SK-N-SH treated with all-trans-retinoic acid at 6 μM for 48 hours (cell line): ENCODE results near the gene NFIA.

Experiments
- ATAC-seq: fragments of 200-7000 bp; cut with Tn5 transposase; 3 replicates; pipeline ENCODE4 v1.9.1; 2020; ENCODE audit warnings: mild to moderate bottlenecking, moderate library complexity
- ARNTL ChIP-seq: fragments of 450-650 bp; formaldehyde crosslinking; IDR thresholded peaks from 2 replicates; pipeline ENCODE4 v1.5.0; 2020; ENCODE audit warnings: low read depth, mild to moderate bottlenecking, moderate library complexity, borderline replicate concordance
- CREB5 ChIP-seq: fragments of 250-450 bp; sonication (Bioruptor Pico); IDR thresholded peaks from 2 replicates; pipeline ENCODE4 v1.5.1; 2020; ENCODE audit warnings: low read depth, mild to moderate bottlenecking, moderate library complexity
- CSDC2 ChIP-seq: fragments of 250-450 bp; sonication (Bioruptor Pico); IDR thresholded peaks from 2 replicates; pipeline ENCODE4 v1.5.0; 2020; ENCODE audit warnings: mild to moderate bottlenecking, moderate library complexity
- CSRNP3 ChIP-seq: fragments of 250-450 bp; sonication (Bioruptor Pico); IDR thresholded peaks from 2 replicates; pipeline ENCODE4 v1.5.1; 2021; ENCODE audit warnings: mild to moderate bottlenecking, moderate library complexity
- ESRRG ChIP-seq: fragments of 250-450 bp; sonication (Bioruptor Pico); IDR thresholded peaks from 2 replicates; pipeline ENCODE4 v1.6.1; 2021; ENCODE audit warnings: mild to moderate bottlenecking
- GLIS3 ChIP-seq: fragments of 250-450 bp; sonication (Bioruptor Pico); IDR thresholded peaks from 2 replicates; pipeline ENCODE4 v1.5.0; 2020; ENCODE audit warnings: mild to moderate bottlenecking, moderate library complexity
- ISL1 ChIP-seq: fragments of 250-450 bp; sonication (Bioruptor Pico); IDR thresholded peaks from 2 replicates; pipeline ENCODE4 v2.1.2; 2022; ENCODE audit warnings: mild to moderate bottlenecking, moderate library complexity
- OSR1 ChIP-seq: fragments of 250-450 bp; sonication (Bioruptor Pico); IDR thresholded peaks from 2 replicates; pipeline ENCODE4 v1.8.0; 2022; ENCODE audit warnings: moderate library complexity, mild to moderate bottlenecking, inconsistent platforms
- PATZ1 ChIP-seq: fragments of 250-450 bp; sonication (Bioruptor Pico); IDR thresholded peaks from 2 replicates; pipeline ENCODE4 v1.8.0; 2020; ENCODE audit warnings: mild to moderate bottlenecking, moderate library complexity, borderline replicate concordance
- POU6F1 ChIP-seq: fragments of 250-450 bp; sonication (Bioruptor Pico); IDR thresholded peaks from 2 replicates; pipeline ENCODE4 v1.8.0; 2021; ENCODE audit warnings: low read depth, mild to moderate bottlenecking, moderate library complexity, borderline replicate concordance
- PPARA ChIP-seq: fragments of 250-450 bp; sonication (Bioruptor Pico); IDR thresholded peaks from 2 replicates; pipeline ENCODE4 v1.5.0; 2020; ENCODE audit warnings: mild to moderate bottlenecking, borderline replicate concordance
- RARB ChIP-seq: fragments of 250-450 bp; sonication (Bioruptor Pico); IDR thresholded peaks from 2 replicates; pipeline ENCODE4 v1.8.0; 2021; ENCODE audit warnings: mild to moderate bottlenecking, moderate library complexity
- SNAI2 ChIP-seq: fragments of 250-450 bp; sonication (Bioruptor Pico); IDR thresholded peaks from 2 replicates; pipeline ENCODE4 v1.5.0; 2020; ENCODE audit warnings: mild to moderate bottlenecking, moderate library complexity
- TCF4 ChIP-seq: fragments of 250-450 bp; sonication (Bioruptor Pico); IDR thresholded peaks from 2 replicates; pipeline ENCODE4 v1.8.0; 2021; ENCODE audit warnings: mild to moderate bottlenecking, moderate library complexity, borderline replicate concordance
- TOX ChIP-seq: fragments of 250-450 bp; sonication (Bioruptor Pico); IDR thresholded peaks from 2 replicates; pipeline ENCODE4 v1.8.0; 2021; ENCODE audit warnings: mild to moderate bottlenecking, moderate library complexity, borderline replicate concordance
- TSHZ2 ChIP-seq: fragments of 250-450 bp; sonication (Bioruptor Pico); IDR thresholded peaks from 2 replicates; pipeline ENCODE4 v1.5.0; 2020; ENCODE audit warnings: mild to moderate bottlenecking, moderate library complexity
- ZC3H10 ChIP-seq: fragments of 250-450 bp; sonication (Bioruptor Pico); IDR thresholded peaks from 2 replicates; pipeline ENCODE4 v1.5.1; 2021; ENCODE audit warnings: mild to moderate bottlenecking, moderate library complexity
- ZFP3 ChIP-seq: fragments of 250-450 bp; sonication (Bioruptor Pico); IDR thresholded peaks from 2 replicates; pipeline ENCODE4 v1.5.0; 2020; ENCODE audit warnings: mild to moderate bottlenecking, moderate library complexity
- ZFP30 ChIP-seq: fragments of 450-650 bp; formaldehyde crosslinking; IDR thresholded peaks from 2 replicates; pipeline ENCODE4 v1.5.0; 2022; ENCODE audit warnings: mild to moderate bottlenecking, moderate library complexity
- ZNF565 ChIP-seq: fragments of 450-650 bp; formaldehyde crosslinking; conservative IDR thresholded peaks from 2 replicates; pipeline ENCODE4 v1.5.0; 2020; ENCODE audit warnings: low read depth, mild to moderate bottlenecking, moderate library complexity
- ZNF70 ChIP-seq: fragments of 450-650 bp; formaldehyde crosslinking; IDR thresholded peaks from 2 replicates; pipeline ENCODE4 v1.5.0; 2020; ENCODE audit warnings: mild to moderate bottlenecking, moderate library complexity
- ZNF8 ChIP-seq: fragments of 450-650 bp; formaldehyde crosslinking; IDR thresholded peaks from 2 replicates; pipeline ENCODE4 v1.5.0; 2020; ENCODE audit warnings: mild to moderate bottlenecking, moderate library complexity

Gene NFIA

GRCh38 chr1:61426885-61427284 is 344.5 kb downstream of the NFIA start:
- ATAC-seq = no peak
- TF ChIP-seq ZNF8 (CRISPR knock-in tag) (no peak), ESRRG (CRISPR knock-in tag) (no peak), ZFP3 (no peak), CSDC2 (no peak), GLIS3 (CRISPR knock-in tag) (no peak), PPARA (CRISPR knock-in tag) (no peak), CSRNP3 (CRISPR knock-in tag) (no peak), TCF4 (no peak), ARNTL (CRISPR knock-in tag) (no peak), ZFP30 (CRISPR knock-in tag) (no peak), OSR1 (CRISPR knock-in tag) (no peak), RARB (CRISPR knock-in tag) (no peak), ZNF565 (CRISPR knock-in tag) (no peak), POU6F1 (CRISPR knock-in tag) (no peak), SNAI2 (no peak), ZNF70 (CRISPR knock-in tag) (no peak), PATZ1 (CRISPR knock-in tag) (no peak), CREB5 (no peak), ISL1 (CRISPR knock-in tag) (no peak)
- TF ChIP-seq, all 23 proteins: peak for 0

- TF ChIP-seq ZFP30 (CRISPR knock-in tag) = no peak
- TF ChIP-seq ISL1 (CRISPR knock-in tag) = no peak
- TF ChIP-seq POU6F1 (CRISPR knock-in tag) = no peak
- no peak for TF ChIP-seq TSHZ2 (CRISPR knock-in tag)
- TF ChIP-seq TOX (CRISPR knock-in tag) = no peak
- TF ChIP-seq ZC3H10 = no peak
- TF ChIP-seq ZNF565 (CRISPR knock-in tag) = no peak
- TF ChIP-seq SNAI2 = no peak
- TF ChIP-seq CSDC2 = no peak
- TF ChIP-seq OSR1 (CRISPR knock-in tag) = no peak
- TF ChIP-seq ZNF70 (CRISPR knock-in tag) = no peak
- no peak for TF ChIP-seq RARB (CRISPR knock-in tag)
- TF ChIP-seq TCF4 = no peak
- TF ChIP-seq CSRNP3 (CRISPR knock-in tag) = no peak
- no peak for TF ChIP-seq ARNTL (CRISPR knock-in tag)
- no peak for TF ChIP-seq PATZ1 (CRISPR knock-in tag)
- TF ChIP-seq PPARA (CRISPR knock-in tag) = no peak
- TF ChIP-seq GLIS3 (CRISPR knock-in tag) = no peak
- no peak for TF ChIP-seq ZFP3
- no peak for ATAC-seq
Observed at GRCh38 chr1:61427510-61427909, 345.1 kb downstream of the NFIA start.
